Endothelial cell of umbilical vein (primary cell): ENCODE data around the gene RPS21.

ENCODE experiments used
- EZH2 ChIP-seq: IDR thresholded peaks from 2 replicates; pipeline ENCODE4 v1.6.1; 2012; ENCODE audit warnings: borderline replicate concordance, low read depth, mild to moderate bottlenecking, moderate library complexity, low read length, inconsistent platforms; ENCODE audit not compliant: severe bottlenecking
- GATA2 ChIP-seq: IDR thresholded peaks from 2 replicates; pipeline ENCODE4 v1.7.0; 2011; ENCODE audit warnings: low read depth, mild to moderate bottlenecking, moderate library complexity, mixed read lengths, low read length; ENCODE audit not compliant: insufficient read length, insufficient read depth
- MYC ChIP-seq: IDR thresholded peaks from one replicate; pipeline ENCODE4 v1.6.1; 2011; ENCODE audit warnings: mild to moderate bottlenecking, low read depth, low read length
- POLR2A ChIP-seq: IDR thresholded peaks from 2 replicates; pipeline ENCODE4 v1.6.1; 2012; ENCODE audit warnings: low read depth, mild to moderate bottlenecking, control low read depth, low read length
- POLR2AphosphoS5 ChIP-seq: IDR thresholded peaks from 2 replicates; pipeline ENCODE4 v1.6.1; 2012; ENCODE audit warnings: low read depth, mild to moderate bottlenecking, control low read depth, low read length, moderate library complexity; ENCODE audit not compliant: insufficient read depth
- TF ChIP-seq, protein P1 (sequence below), 2 donors: IDR thresholded peaks; 1 replicate in 1 of 2; 2 replicates in 1 of 2; pipeline ENCODE4 v1.5.1; 2011; ENCODE audit warnings: low read length in 2 of 2, mild to moderate bottlenecking in 2 of 2, moderate library complexity in 2 of 2, control low read depth in 1 of 2, inconsistent platforms in 1 of 2, low read depth in 1 of 2; ENCODE audit not compliant: insufficient read depth in 1 of 2; ENCODE audit errors: extremely low read depth in 1 of 2
- TF ChIP-seq, protein P2 (sequence below): IDR thresholded peaks from 2 replicates; pipeline ENCODE4 v1.6.1; 2011; ENCODE audit not compliant: insufficient read depth, insufficient read length

DNA sequence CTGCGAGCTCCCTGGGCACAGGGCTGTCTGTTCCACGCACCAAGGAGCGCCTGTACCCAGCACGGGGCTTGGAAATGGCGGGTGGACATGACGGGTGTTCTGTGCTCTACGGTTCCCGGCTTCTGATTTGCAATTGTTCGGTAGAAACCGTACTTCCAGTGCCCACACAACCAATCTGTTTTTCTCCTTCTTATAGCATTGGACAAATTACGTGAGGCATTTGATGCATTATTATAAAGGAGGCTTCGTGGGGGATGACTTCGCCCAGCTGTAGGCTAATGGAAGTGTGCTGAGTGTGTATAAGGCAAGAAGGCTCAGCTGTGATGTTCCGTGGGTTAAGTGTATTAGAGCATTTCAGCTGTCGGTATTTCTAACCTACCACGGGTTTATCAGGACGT is 9.8 kb upstream of the RPS21 start:
- TF ChIP-seq, protein P1, sequence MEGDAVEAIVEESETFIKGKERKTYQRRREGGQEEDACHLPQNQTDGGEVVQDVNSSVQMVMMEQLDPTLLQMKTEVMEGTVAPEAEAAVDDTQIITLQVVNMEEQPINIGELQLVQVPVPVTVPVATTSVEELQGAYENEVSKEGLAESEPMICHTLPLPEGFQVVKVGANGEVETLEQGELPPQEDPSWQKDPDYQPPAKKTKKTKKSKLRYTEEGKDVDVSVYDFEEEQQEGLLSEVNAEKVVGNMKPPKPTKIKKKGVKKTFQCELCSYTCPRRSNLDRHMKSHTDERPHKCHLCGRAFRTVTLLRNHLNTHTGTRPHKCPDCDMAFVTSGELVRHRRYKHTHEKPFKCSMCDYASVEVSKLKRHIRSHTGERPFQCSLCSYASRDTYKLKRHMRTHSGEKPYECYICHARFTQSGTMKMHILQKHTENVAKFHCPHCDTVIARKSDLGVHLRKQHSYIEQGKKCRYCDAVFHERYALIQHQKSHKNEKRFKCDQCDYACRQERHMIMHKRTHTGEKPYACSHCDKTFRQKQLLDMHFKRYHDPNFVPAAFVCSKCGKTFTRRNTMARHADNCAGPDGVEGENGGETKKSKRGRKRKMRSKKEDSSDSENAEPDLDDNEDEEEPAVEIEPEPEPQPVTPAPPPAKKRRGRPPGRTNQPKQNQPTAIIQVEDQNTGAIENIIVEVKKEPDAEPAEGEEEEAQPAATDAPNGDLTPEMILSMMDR (IDR thresholded peaks at IDR 0.05; ENCODE audit: extremely low read depth in 1 of 2, insufficient read depth in 1 of 2, low read depth in 1 of 2, low read length in 2 of 2) = no peak
- TF ChIP-seq EZH2 (no peak), POLR2A (no peak), MYC (no peak), POLR2AphosphoS5 (no peak), GATA2 (no peak)
- TF ChIP-seq, protein P2, sequence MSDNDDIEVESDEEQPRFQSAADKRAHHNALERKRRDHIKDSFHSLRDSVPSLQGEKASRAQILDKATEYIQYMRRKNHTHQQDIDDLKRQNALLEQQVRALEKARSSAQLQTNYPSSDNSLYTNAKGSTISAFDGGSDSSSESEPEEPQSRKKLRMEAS = no peak
